ENCODE measurements around the gene DIS3L2.

The DIS3L2 gene

GRCh38 chr2:232238108-232238507, 276.6 kb downstream of the DIS3L2 start:
- no peak for DNase-seq

- DNase-seq: no peak
Measured at GRCh38 chr2:232238596-232238995, 277.1 kb downstream of the DIS3L2 start.

DNA sequence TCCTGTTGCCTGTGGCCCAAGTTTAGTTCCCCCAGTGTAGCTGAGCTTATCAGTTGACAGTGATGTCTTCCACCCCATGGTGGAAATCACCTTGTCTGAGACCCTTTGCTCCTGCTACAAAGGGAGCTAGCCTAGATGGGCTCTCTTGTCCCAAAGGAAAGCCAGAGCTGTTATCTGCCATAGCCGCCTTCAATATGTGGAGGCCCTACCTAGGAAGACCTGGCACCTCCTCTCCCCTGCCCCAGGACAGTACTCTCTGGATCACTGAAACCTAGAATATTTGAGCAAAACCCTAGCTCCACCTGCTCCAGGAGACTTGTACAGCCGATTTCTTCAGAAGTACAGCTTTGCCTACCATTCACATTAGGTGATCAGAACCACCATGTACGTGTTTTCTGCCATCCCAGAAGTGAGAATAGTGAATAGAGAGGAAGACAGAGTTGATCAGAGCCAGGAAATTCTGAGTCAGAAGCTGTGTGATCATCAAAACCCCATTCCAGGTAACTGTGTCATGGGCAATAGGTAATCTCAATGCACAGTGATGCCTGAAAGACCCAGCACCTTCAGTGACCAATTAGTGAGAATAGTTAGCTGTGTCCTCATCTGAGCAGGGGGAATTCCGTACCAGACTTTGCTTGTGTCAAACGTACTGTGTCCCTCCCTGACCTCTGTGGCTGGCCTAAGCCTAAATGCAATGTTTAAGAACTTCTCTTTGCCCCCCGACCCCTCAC, 278.6 kb downstream of the DIS3L2 start:
- DNase-seq: no peak

- DNase-seq: no peak
Measured at GRCh38 chr2:232240906-232241305, 279.4 kb downstream of the DIS3L2 start.

DNA sequence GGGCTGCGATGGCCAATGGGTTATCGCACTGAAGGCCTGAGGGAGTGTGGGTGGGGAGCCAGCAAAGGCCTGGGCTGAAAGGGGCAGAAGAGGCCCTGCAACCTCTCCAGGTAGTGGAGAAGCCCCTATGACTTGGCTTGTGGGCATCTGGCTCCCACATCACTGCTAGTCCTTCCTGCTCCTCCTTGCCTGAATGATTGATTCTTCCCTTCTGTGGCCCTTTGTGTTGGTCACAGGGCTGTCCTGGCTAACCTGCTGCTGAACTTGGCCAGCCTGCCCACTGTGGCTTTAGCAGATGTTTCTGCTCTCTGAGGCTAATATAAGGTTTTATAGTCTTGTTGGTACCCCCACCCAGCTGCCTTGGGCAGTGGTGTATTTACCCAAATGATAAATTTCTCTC, 280.8 kb downstream of the DIS3L2 start:
- DNase-seq: no peak

- no peak for DNase-seq
Measured at GRCh38 chr2:232245111-232245510, 283.6 kb downstream of the DIS3L2 start.

DNA sequence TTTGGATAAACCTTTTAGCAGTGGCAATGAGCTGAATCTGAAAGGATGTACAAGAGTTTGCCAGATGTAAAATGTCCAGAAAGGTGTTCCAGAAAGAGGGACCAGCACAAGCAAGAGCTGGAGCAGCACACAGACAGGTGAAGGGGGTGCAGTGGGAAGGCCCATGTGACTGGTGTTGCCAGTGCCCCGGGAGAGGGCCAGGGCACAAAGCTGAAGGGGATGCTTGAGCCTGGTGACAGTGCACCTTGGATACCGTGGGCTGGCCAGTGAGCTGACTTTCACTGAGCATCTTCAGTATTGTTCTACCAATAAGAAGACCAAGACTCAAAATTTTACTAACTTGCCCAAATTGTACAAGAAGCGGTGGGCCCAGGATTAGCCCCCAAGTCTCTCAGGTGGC, 284.7 kb downstream of the DIS3L2 start:
- no peak for DNase-seq

- DNase-seq: no peak
Measured at GRCh38 chr2:232249096-232249495, 287.6 kb downstream of the DIS3L2 start.

GRCh38 chr2:232250246-232251175, 289.0 kb downstream of the DIS3L2 start:
- no peak for DNase-seq

- DNase-seq: no peak
Measured at GRCh38 chr2:232255033-232255432, 293.5 kb downstream of the DIS3L2 start.

DNA sequence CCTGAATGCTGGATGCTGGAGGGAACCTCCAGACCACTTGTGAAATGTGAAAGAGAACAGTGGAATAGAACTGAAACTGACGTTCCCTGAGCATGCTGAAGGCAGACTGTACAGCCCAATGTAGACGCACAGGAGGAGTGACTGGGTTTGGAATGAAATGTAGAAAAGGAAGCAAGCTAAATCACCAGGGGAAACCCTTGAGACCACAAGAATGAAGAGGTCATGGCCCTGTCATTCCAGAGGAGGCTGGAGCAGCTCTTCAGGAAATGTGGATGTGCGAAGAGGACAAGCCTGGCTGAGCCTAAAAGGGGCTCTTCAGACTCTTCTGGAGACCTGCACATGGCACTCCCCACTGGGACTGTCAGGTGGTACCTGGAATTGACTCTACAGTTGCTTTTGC, 298.6 kb downstream of the DIS3L2 start:
- DNase-seq: no peak

GRCh38 chr2:232261776-232262175, 300.3 kb downstream of the DIS3L2 start:
- DNase-seq: no peak

- no peak for DNase-seq
Measured at GRCh38 chr2:232263295-232263694, 301.8 kb downstream of the DIS3L2 start.

GRCh38 chr2:232264081-232264480, 302.6 kb downstream of the DIS3L2 start:
- DNase-seq: no peak

- no peak for DNase-seq
Measured at GRCh38 chr2:232265329-232265728, 303.8 kb downstream of the DIS3L2 start.

GRCh38 chr2:232268636-232269165, 307.2 kb downstream of the DIS3L2 start:
- no peak for DNase-seq

GRCh38 chr2:232269867-232270266, 308.4 kb downstream of the DIS3L2 start:
- no peak for DNase-seq

DNA sequence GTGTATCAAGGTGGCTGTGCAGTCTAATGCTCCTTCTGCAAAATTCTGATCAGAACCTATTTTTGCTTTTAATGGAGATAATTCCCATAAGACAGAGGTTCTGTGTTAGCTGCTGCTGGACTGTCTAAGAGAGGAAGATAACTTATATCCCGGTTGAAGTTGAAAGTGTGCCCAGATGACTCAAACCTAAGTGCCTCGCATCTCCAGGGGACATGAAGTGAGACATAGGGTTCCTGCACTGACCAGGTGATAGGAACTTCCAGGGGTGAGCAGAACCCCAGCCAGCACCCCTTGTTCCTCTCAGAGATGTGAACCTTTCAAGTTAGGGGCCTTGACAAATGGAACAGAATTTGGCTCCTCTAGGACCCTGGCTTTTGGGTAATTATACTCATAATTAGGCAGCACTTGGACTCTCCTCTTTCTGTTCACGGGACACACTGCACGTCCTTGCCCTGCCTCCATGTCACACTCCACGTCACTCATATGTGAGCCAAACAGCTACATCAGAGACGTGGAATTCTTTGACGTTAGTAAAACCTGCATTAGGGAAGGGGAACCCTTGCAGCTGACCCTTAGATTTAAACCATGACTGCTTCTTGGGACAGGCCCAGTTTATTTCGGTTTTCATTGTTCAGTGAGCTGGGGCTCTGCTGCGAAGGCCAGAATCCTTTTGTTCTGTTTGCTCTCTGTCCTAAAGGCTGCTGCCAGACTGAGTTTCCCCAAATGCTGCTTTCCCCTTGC, 312.6 kb downstream of the DIS3L2 start:
- DNase-seq: no peak

DNA sequence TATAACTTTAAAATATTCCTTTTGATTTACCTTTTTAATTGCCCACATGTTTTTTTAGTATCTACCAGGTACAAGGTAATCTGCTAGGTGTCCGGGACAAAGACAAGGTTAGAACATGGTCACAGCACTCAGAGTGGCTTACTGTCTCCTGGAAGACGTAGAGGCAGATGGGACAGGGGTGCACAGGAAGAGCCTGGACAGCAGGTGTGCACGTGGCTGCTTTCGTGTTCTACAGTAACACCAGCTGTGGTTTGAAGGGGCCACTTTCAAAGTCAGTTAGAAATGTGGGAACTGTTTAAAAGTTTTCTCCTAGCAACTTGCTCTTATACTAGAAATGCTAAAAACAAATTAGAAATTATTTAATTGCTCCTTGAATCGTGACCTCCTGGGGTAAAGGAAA, 314.2 kb downstream of the DIS3L2 start:
- no peak for DNase-seq

GRCh38 chr2:232276084-232276732, 314.7 kb downstream of the DIS3L2 start:
- DNase-seq: no peak

DNA sequence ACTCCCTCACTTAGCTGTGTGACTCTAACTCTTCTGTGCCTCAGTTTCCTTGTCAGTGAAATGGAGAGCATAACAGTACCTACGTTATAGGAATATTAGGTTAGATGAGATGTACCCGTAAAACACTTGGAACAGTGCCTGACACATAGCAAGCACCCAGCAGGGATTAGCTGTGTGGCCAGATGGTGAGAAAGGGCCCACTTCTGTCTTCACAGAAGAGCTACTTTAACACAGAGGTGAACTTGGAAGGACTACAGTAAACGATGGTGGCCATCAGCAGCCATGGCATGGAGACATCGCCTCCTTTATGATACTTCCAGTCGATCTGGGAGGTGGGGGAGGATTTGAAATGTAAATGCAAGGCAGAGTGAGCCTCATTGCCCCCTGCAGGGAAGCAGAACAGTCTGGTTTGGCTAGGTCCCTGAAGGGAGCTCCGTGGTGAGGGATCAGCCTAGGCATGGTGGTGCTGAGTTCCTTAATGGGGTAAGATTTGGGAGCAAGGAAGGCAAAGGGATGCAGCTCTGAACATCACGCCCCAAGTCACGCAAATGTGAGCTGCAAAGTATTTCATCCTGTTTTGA, 315.3 kb downstream of the DIS3L2 start:
- no peak for DNase-seq

- DNase-seq: no peak
Measured at GRCh38 chr2:232278534-232278933, 317.0 kb downstream of the DIS3L2 start.
